Lung (tissue), 16 donors: ENCODE data around the gene NIT2. TPM values are rescaled to one million over a fixed set of nuclear protein-coding genes. Genes with fewer than 3 reads are reported as not detected.

Experiments used
- ATAC-seq: fragments of 200-7000 bp; cut with Tn5 transposase; one replicate; pipeline ENCODE4 v1.9.1; 2020; ENCODE audit warnings: moderate number of reproducible peaks; ENCODE audit not compliant: insufficient read depth, low FRiP score
- DNase-seq, 3 donors: peaks; one replicate each; pipeline ENCODE4 v3.0.0-alpha.2; 2013 to 2017
- H3K27ac ChIP-seq, 2 donors: one replicate each; pipeline ENCODE4 v1.5.1; 2013; ENCODE audit warnings: mild to moderate bottlenecking in 2 of 2, moderate library complexity in 2 of 2, control low read depth in 1 of 2, inconsistent platforms in 1 of 2, low read depth in 1 of 2, low read length in 1 of 2
- H3K27me3 ChIP-seq, 3 donors: one replicate each; pipeline ENCODE4 v1.5.1; 2013; ENCODE audit warnings: low read length in 2 of 3; ENCODE audit not compliant: control insufficient read depth in 3 of 3, insufficient read depth in 3 of 3
- H3K36me3 ChIP-seq, 4 donors: one replicate each; pipeline ENCODE4 v1.5.1; 2013; ENCODE audit warnings: low read length in 4 of 4, mild to moderate bottlenecking in 1 of 4, moderate library complexity in 1 of 4; ENCODE audit not compliant: control insufficient read depth in 4 of 4, insufficient read depth in 4 of 4
- H3K4me1 ChIP-seq, 5 donors: one replicate each; pipeline ENCODE4 v1.5.1; 2013; ENCODE audit warnings: low read length in 5 of 5, mild to moderate bottlenecking in 2 of 5, moderate library complexity in 1 of 5; ENCODE audit not compliant: control insufficient read depth in 5 of 5, insufficient read depth in 5 of 5
- H3K4me3 ChIP-seq: one replicate; pipeline ENCODE4 v1.5.1; 2013; ENCODE audit warnings: mild to moderate bottlenecking, control low read depth, moderate library complexity
- H3K9ac ChIP-seq, 2 donors: one replicate each; pipeline ENCODE4 v1.5.1; 2013; ENCODE audit warnings: low read length in 2 of 2, control low read depth in 1 of 2; ENCODE audit not compliant: insufficient read depth in 1 of 2
- H3K9me3 ChIP-seq, 4 donors: one replicate each; pipeline ENCODE4 v1.5.1; 2013; ENCODE audit warnings: low read length in 3 of 4, mild to moderate bottlenecking in 1 of 4, moderate library complexity in 1 of 4; ENCODE audit not compliant: control insufficient read depth in 4 of 4, insufficient read depth in 3 of 4
- CTCF ChIP-seq: IDR thresholded peaks from 2 replicates; pipeline ENCODE4 v1.5.1; 2012; ENCODE audit warnings: mild to moderate bottlenecking; ENCODE audit errors: control extremely low read depth, extremely low read depth
- WGBS, 2 donors: extraction: QIAGEN DNeasy Blood & Tissue Kit; methylation state at CpG; one replicate each; pipeline ENCODE4 v1.1.7; 2013; 5-methylcytosine and 5-hydroxymethylcytosine counted together
- long read RNA-seq, 5 donors: transcript quantifications; one replicate each; lab custom pipeline, GENCODE V29; 2026
- polyA plus RNA-seq, 2 donors: library from polyadenylated mRNA; stranded (reverse); fragments of 200-250 nt; gene quantifications; one replicate each; pipeline ENCODE4 v1.2.1, GENCODE V29; 2013
- total RNA-seq, 2 donors: library from RNA; depleted of rRNA in 1 of 2; stranded (reverse); fragments of >200 nt in 1 of 2; gene quantifications; one replicate each; pipeline ENCODE4 v1.2.1, GENCODE V29; 2014 to 2021
- donor health status: control.
- donor health status: control.
- donor health status: Bipolar disorder and iron deficiency.
- donor health status: healthy.
- donor health status: DM: yes; HTN: yes; CAD: no.

The NIT2 gene
- total RNA-seq (10 to 100 TPM; 20.7 to 42.0 TPM), polyA plus RNA-seq (10 to 100 TPM; 20.2 to 38.0 TPM)
- long read RNA-seq, donor 1, full-length matches to known transcripts = 17 of 51 reads
- long read RNA-seq, donor 1, partial matches to known transcripts = 23 of 51 reads
- long read RNA-seq, donor 1, other reads (novel, unspliced or antisense) = 11 of 51 reads
- long read RNA-seq, donor 2, full-length matches to known transcripts = 6 of 6 reads
- long read RNA-seq, donor 2, partial matches to known transcripts = 0 of 6 reads
- long read RNA-seq, donor 2, other reads (novel, unspliced or antisense) = 0 of 6 reads
- long read RNA-seq, donor 3, full-length matches to known transcripts = 15 of 21 reads
- long read RNA-seq, donor 3, partial matches to known transcripts = 6 of 21 reads
- long read RNA-seq, donor 3, other reads (novel, unspliced or antisense) = 0 of 21 reads
- long read RNA-seq, donor 4, full-length matches to known transcripts = 17 of 22 reads
- long read RNA-seq, donor 4, partial matches to known transcripts = 5 of 22 reads
- long read RNA-seq, donor 4, other reads (novel, unspliced or antisense) = 0 of 22 reads
- long read RNA-seq, donor 5, full-length matches to known transcripts = 19 of 85 reads
- long read RNA-seq, donor 5, partial matches to known transcripts = 56 of 85 reads
- long read RNA-seq, donor 5, other reads (novel, unspliced or antisense) = 10 of 85 reads

- no peaks in the 10 kb centered on the region for H3K27me3 ChIP-seq
- H3K27ac ChIP-seq = peak within 1 kb of the TSS; percentile 85 to 92
- H3K36me3 ChIP-seq = peaks cover 0 to 3% (median 3%) of the 10 kb centered on the region in 4 donors
- ATAC-seq = peak; percentile 97
- peak within 1 kb of the TSS; percentile 72 to 88 for H3K9ac ChIP-seq
- H3K4me3 ChIP-seq = peak within 1 kb of the TSS; percentile 79
- peaks cover 0 to 8% (median 0%) of the 10 kb centered on the region in 5 donors for H3K4me1 ChIP-seq
- DNase-seq = peak; percentile 83 to 90 (median 87)
- TF ChIP-seq CTCF = no peak
- WGBS, 2 donors = 0 to 1% methylated on average over 51 to 77 of the region's 77 CpGs
- no peaks in the 10 kb centered on the region for H3K9me3 ChIP-seq
Observed at GRCh38 chr3:100334488-100335351, at the start of gene NIT2. Gene NIT2 (plus strand): TSS chr3:100334757. CDS start chr3:100334792, 35 bp downstream.

- Histone ChIP-seq H3K9ac (no peak overlapping the region), H3K36me3 (peaks cover 4 to 23% (median 16%) of the 10 kb centered on the region in 4 donors), H3K9me3 (no peaks in the 10 kb centered on the region), H3K4me1 (peaks cover 0 to 2% (median 0%) of the 10 kb centered on the region in 5 donors), H3K27ac (no peak overlapping the region), H3K4me3 (no peak overlapping the region), H3K27me3 (no peaks in the 10 kb centered on the region)
- DNase-seq (no peak), ATAC-seq (no peak)
- no peak for TF ChIP-seq CTCF
Observed at GRCh38 chr3:100288288-100288894, 46.2 kb upstream of the NIT2 start.

GRCh38 chr3:100289339-100289738 is 45.2 kb upstream of the NIT2 start:
- Histone ChIP-seq H3K27ac (no peak overlapping the region), H3K9me3 (no peaks in the 10 kb centered on the region), H3K27me3 (no peaks in the 10 kb centered on the region), H3K36me3 (peaks cover 4 to 23% (median 14%) of the 10 kb centered on the region in 4 donors), H3K4me3 (no peak overlapping the region), H3K4me1 (peaks cover 0 to 2% (median 0%) of the 10 kb centered on the region in 5 donors), H3K9ac (no peak overlapping the region)
- no peak for ATAC-seq
- peak in 1 of 3 donors; percentile 6 for DNase-seq
- 24 to 47% methylated on average over 2 of the region's 2 CpGs for WGBS, 2 donors
- no peak for TF ChIP-seq CTCF
